Neural crest cell (in vitro differentiated cells): ENCODE data around the gene PRDM16. TPM values are rescaled to one million over a fixed set of nuclear protein-coding genes. Genes with fewer than 3 reads are reported as not detected.

ENCODE experiments used
- DNase-seq: peaks from one replicate; pipeline ENCODE4 v3.0.0; 2021; ENCODE audit warnings: low read depth, mixed read lengths, low spot score
- H3K27ac Mint-ChIP-seq: one replicate; pipeline ENCODE4 v1.8.0; 2021; ENCODE audit warnings: mild to moderate bottlenecking, mixed read lengths; ENCODE audit not compliant: unreplicated experiment
- H3K27me3 Mint-ChIP-seq: 2 replicates; pipeline ENCODE4 v1.8.0; 2021; ENCODE audit warnings: low read depth, mild to moderate bottlenecking, mixed read lengths
- H3K36me3 Mint-ChIP-seq: 2 replicates; pipeline ENCODE4 v1.8.0; 2021; ENCODE audit warnings: low read depth, mild to moderate bottlenecking, mixed read lengths
- H3K4me1 Mint-ChIP-seq: 2 replicates; pipeline ENCODE4 v1.8.0; 2021; ENCODE audit warnings: mixed read lengths
- H3K4me3 Mint-ChIP-seq: one replicate; pipeline ENCODE4 v1.8.0; 2021; ENCODE audit warnings: mild to moderate bottlenecking, mixed read lengths
- H3K9me3 Mint-ChIP-seq: 2 replicates; pipeline ENCODE4 v1.8.0; 2021; ENCODE audit warnings: mixed read lengths
- total RNA-seq: library from RNA; stranded (reverse); gene quantifications from 2 replicates; pipeline ENCODE4 v1.2.1, GENCODE V29; 2021
- TF ChIP-seq, protein P1 (sequence below): fragments of 200-600 bp; sonication (generic); conservative IDR thresholded peaks from 2 replicates; pipeline ENCODE4 v1.5.0; 2021; ENCODE audit warnings: antibody characterized with exemption, mild to moderate bottlenecking

The PRDM16 gene
- total RNA-seq, 1 donor from 2014 or later: 11.7 TPM

DNA sequence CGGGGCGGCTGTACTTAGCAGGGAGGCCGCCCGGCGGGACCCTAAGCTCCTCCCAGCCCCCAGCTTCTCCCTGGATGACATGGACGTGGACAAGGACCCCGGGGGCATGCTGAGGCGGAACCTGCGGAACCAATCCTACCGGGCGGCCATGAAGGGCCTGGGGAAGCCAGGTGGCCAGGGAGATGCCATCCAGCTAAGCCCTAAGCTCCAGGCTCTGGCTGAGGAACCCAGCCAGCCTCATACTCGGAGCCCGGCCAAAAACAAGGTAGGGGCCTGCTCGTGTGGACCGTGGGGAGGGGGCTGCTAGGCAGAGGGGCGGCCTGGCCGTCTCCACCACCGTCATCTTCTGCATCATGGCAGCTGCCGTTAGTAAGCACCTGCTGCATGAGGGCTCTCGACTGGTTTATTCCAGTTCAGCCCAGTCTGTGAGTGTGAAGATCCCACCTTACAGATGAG is 394.4 kb downstream of the PRDM16 start:
- Mint-ChIP-seq H3K4me3 (no peak overlapping the region), H3K27me3 (no peaks in the 10 kb centered on the region), H3K9me3 (no peaks in the 10 kb centered on the region), H3K27ac (no peak overlapping the region), H3K36me3 (no peaks in the 10 kb centered on the region), H3K4me1 (peaks cover 23% of the 10 kb centered on the region)
- DNase-seq: no peak
- TF ChIP-seq, protein P1, sequence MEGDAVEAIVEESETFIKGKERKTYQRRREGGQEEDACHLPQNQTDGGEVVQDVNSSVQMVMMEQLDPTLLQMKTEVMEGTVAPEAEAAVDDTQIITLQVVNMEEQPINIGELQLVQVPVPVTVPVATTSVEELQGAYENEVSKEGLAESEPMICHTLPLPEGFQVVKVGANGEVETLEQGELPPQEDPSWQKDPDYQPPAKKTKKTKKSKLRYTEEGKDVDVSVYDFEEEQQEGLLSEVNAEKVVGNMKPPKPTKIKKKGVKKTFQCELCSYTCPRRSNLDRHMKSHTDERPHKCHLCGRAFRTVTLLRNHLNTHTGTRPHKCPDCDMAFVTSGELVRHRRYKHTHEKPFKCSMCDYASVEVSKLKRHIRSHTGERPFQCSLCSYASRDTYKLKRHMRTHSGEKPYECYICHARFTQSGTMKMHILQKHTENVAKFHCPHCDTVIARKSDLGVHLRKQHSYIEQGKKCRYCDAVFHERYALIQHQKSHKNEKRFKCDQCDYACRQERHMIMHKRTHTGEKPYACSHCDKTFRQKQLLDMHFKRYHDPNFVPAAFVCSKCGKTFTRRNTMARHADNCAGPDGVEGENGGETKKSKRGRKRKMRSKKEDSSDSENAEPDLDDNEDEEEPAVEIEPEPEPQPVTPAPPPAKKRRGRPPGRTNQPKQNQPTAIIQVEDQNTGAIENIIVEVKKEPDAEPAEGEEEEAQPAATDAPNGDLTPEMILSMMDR: no peak

DNA sequence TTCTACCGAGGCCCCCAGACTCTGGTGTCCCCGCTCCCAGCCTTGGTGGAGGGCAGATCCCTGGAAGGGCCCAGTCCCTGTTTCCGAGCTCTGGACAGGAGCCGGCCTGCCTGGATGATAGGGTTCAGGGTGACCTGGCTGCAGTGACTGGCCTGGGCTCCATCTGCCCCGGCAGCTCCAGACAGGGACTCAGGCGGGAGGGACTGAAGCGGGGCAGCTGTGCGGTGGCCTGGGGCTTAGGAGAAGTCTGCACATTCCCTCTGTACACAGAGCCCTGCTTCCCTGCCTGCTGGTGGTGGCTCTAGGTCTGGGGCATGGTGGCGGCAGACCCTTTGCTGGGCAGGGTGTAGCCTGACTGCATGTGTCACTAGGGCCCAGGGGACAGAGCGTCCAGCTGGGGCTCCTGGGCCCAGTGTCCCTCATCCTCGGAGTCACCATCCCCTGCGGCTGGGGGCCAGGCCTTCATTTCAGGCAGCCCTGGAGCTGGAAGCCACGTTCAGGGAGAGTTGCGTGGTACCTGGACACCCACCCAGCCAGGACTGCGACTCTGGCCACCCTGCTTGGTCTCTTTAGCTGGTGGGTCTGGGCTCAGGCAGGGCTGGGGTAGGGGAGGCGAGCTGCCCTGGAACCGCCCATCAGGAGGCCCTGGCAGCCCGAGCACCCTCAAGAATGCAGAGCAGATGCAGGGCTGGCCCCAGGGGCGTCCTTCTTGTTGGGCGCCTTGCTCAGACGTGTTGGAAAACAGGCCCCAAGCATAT is 395.1 kb downstream of the PRDM16 start:
- Mint-ChIP-seq H3K36me3 (no peaks in the 10 kb centered on the region), H3K27ac (no peak overlapping the region), H3K4me1 (peaks cover 18% of the 10 kb centered on the region), H3K27me3 (no peaks in the 10 kb centered on the region), H3K4me3 (no peak overlapping the region), H3K9me3 (no peaks in the 10 kb centered on the region)
- TF ChIP-seq, protein P1: no peak
- no peak for DNase-seq

DNA sequence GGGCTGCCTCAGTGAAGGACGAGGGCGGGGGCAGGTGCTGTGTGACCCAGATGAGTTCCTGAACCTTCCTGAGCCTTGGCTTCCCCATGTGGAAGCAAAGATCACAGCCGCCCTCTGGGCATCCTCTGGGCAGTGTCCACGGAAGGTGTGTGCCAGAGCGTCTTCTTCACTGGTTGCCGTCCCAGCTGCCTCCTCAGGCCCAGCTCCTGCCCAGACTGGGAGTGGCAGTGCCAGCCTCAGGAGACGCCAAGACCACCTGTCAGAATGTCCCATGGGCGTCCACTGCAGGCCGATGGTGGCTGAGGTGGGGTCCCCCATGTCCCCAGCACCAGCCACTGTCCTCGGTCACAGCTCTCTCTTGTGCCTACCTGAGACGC is 395.6 kb downstream of the PRDM16 start:
- no peaks in the 10 kb centered on the region for H3K9me3 Mint-ChIP-seq
- DNase-seq: no peak
- peaks cover 14% of the 10 kb centered on the region for H3K4me1 Mint-ChIP-seq
- no peaks in the 10 kb centered on the region for H3K27me3 Mint-ChIP-seq
- H3K36me3 Mint-ChIP-seq: no peaks in the 10 kb centered on the region
- TF ChIP-seq, protein P1: no peak
- no peak overlapping the region for H3K4me3 Mint-ChIP-seq
- H3K27ac Mint-ChIP-seq: no peak overlapping the region

GRCh38 chr1:3465091-3465934 is 396.3 kb downstream of the PRDM16 start:
- H3K4me1 Mint-ChIP-seq: peaks cover 11% of the 10 kb centered on the region
- H3K27ac Mint-ChIP-seq: peak overlapping the region; percentile 86
- H3K4me3 Mint-ChIP-seq: no peak overlapping the region
- H3K27me3 Mint-ChIP-seq: no peaks in the 10 kb centered on the region
- DNase-seq: no peak
- H3K36me3 Mint-ChIP-seq: no peaks in the 10 kb centered on the region
- H3K9me3 Mint-ChIP-seq: no peaks in the 10 kb centered on the region
- TF ChIP-seq, protein P1: no peak

DNA sequence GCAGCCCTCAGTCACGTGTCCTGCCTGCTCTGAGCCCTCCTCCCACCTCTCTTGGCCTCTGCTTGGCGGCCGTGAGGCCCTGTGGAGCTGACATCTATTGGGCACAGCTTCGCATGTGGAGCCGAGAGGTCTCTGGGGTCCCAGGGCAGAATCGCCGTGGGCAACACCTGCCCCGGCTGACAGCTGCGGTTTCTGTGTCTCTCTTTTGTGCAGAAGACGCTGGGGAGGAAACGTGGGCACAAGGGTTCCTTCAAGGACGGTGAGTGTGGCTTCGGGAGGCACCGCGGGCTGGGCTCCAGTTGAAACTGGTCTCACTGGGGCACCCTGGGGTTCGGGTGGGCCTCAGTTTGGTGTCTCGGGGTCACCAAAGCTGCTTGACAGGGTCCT is 396.9 kb downstream of the PRDM16 start:
- Mint-ChIP-seq H3K4me3 (no peak overlapping the region), H3K36me3 (no peaks in the 10 kb centered on the region), H3K27me3 (no peaks in the 10 kb centered on the region), H3K9me3 (no peaks in the 10 kb centered on the region), H3K27ac (peak overlapping the region; percentile 86), H3K4me1 (peaks cover 13% of the 10 kb centered on the region)
- no peak for DNase-seq
- TF ChIP-seq, protein P1: no peak
